Breast epithelium (tissue), 3 donors: ENCODE data around the gene ZNF423.

Experiments
- CTCF ChIP-seq, 3 donors: fragments of 450-650 bp; IDR thresholded peaks; one replicate each; pipeline ENCODE4 v1.5.1; 2016 to 2017; ENCODE audit warnings: antibody characterized with exemption in 3 of 3, mild to moderate bottlenecking in 3 of 3, moderate library complexity in 3 of 3
- POLR2AphosphoS5 ChIP-seq, 3 donors: sonication (generic); formaldehyde crosslinking; IDR thresholded peaks; one replicate each; pipeline ENCODE4 v1.6.1; 2017; ENCODE audit warnings: antibody characterized with exemption in 3 of 3

- TF ChIP-seq POLR2AphosphoS5 (IDR thresholded peaks at IDR 0.05): no peak
- TF ChIP-seq CTCF (IDR thresholded peaks at IDR 0.05): no peak
Measured at GRCh38 chr16:49817754-49818507, 38.0 kb downstream of the ZNF423 start.
